HUES48 (cell line): ENCODE data around the gene CILP2.

Experiments
- H3K27ac ChIP-seq: one replicate; pipeline ENCODE4 v1.7.0; 2013; ENCODE audit warnings: low read depth, low read length, inconsistent platforms
- H3K27me3 ChIP-seq: 2 replicates; pipeline ENCODE4 v1.6.1; 2013; ENCODE audit warnings: mild to moderate bottlenecking, low read length; ENCODE audit not compliant: control insufficient read depth, insufficient read depth
- H3K36me3 ChIP-seq: 2 replicates; pipeline ENCODE4 v1.6.1; 2013; ENCODE audit warnings: low read length; ENCODE audit not compliant: control insufficient read depth, insufficient read depth
- H3K4me1 ChIP-seq: 2 replicates; pipeline ENCODE4 v1.6.1; 2013; ENCODE audit warnings: mild to moderate bottlenecking, low read length; ENCODE audit not compliant: control insufficient read depth, insufficient read depth
- H3K4me3 ChIP-seq: 2 replicates; pipeline ENCODE4 v1.5.1; 2013; ENCODE audit warnings: mild to moderate bottlenecking, low read depth, low read length
- H3K9ac ChIP-seq: 2 replicates; pipeline ENCODE4 v1.6.1; 2013; ENCODE audit warnings: mild to moderate bottlenecking, low read depth, low read length, moderate library complexity
- H3K9me3 ChIP-seq: 2 replicates; pipeline ENCODE4 v1.6.1; 2013; ENCODE audit warnings: low read length; ENCODE audit not compliant: control insufficient read depth, insufficient read depth

CILP2 gene

DNA sequence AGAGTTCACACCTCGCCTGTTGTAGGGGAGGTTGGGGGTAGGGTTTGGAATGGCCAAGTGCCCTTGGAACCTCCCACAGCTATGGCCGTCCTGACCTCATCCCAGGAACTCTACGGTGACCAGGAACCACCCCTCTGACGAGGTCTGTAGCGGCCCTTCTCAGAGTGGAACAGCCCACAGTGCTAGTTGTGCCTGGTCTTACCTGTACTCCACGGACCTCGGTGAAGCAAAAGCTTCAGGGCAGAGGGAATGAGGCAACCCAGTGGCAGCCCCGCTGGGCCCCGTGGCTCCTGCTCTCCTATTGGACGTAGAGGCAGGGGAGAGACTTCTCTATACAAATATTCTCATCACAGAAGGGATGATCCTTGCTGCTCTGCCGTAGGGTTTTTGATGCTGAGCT, 29.8 kb upstream of the CILP2 start:
- H3K27me3 ChIP-seq = no peaks in the 10 kb centered on the region
- no peaks in the 10 kb centered on the region for H3K4me1 ChIP-seq
- H3K4me3 ChIP-seq = no peak overlapping the region
- no peak overlapping the region for H3K27ac ChIP-seq
- no peaks in the 10 kb centered on the region for H3K9me3 ChIP-seq
- H3K36me3 ChIP-seq = peaks cover 45% of the 10 kb centered on the region
- H3K9ac ChIP-seq = no peak overlapping the region

DNA sequence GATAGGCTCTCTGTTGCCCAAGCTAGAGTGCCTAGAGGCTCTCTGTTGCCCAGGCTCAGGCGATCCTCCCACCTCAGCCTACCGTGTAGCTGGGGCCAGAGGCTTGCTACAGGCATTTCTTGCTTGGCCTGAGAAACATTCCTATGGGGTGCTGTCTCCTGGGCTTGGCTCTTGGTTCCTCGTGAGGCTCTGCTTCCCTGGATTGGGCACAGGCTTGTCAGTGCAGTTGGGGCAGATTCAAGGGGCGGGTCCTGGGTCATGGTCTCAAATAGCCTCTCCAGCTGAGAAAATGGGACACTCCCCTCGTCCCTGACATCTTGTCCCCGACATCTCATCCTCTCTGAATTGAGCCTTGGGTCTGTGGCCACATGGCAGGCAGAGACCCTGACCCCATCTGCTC, 27.6 kb upstream of the CILP2 start:
- H3K9ac ChIP-seq = no peak overlapping the region
- no peak overlapping the region for H3K4me3 ChIP-seq
- H3K36me3 ChIP-seq = peaks cover 23% of the 10 kb centered on the region
- no peaks in the 10 kb centered on the region for H3K27me3 ChIP-seq
- H3K9me3 ChIP-seq = no peaks in the 10 kb centered on the region
- H3K27ac ChIP-seq = peak overlapping the region; percentile 12
- H3K4me1 ChIP-seq = no peaks in the 10 kb centered on the region; the same call in 1 of the 2 replicates

- no peak overlapping the region for H3K27ac ChIP-seq
- no peak overlapping the region for H3K9ac ChIP-seq
- H3K36me3 ChIP-seq = no peaks in the 10 kb centered on the region
- no peaks in the 10 kb centered on the region; the same call in 1 of the 2 replicates for H3K4me1 ChIP-seq
- H3K27me3 ChIP-seq = no peaks in the 10 kb centered on the region
- H3K9me3 ChIP-seq = no peaks in the 10 kb centered on the region
- no peak overlapping the region for H3K4me3 ChIP-seq
Observed at GRCh38 chr19:19513682-19514081, 24.4 kb upstream of the CILP2 start.

DNA sequence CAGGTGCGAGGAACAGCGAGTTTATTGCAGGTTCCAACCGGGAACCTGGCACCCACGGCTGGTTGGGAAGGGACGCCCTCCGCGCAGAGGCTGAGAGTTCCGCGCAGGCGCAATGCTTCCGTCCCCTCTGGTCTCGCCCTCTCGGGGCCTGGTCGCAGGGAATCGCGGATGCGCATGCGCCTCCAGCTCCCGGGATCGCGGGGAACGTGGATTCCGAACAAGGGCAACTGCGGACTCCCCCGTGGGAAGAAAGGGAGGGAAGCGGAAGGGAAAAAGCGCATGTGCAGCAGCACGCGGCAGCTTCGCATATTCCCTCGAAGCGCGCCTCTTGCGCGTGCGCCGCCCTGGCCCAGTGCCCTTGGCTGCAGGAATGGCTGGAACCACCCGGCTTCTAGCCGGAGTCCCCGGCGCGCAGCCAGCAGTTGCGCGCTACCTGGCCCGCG, 23.8 kb upstream of the CILP2 start:
- Histone ChIP-seq H3K36me3 (peaks cover 3% of the 10 kb centered on the region), H3K9ac (no peak overlapping the region), H3K27ac (no peak overlapping the region), H3K9me3 (no peaks in the 10 kb centered on the region), H3K27me3 (no peaks in the 10 kb centered on the region), H3K4me1 (no peaks in the 10 kb centered on the region; the same call in 1 of the 2 replicates), H3K4me3 (no peak overlapping the region)

DNA sequence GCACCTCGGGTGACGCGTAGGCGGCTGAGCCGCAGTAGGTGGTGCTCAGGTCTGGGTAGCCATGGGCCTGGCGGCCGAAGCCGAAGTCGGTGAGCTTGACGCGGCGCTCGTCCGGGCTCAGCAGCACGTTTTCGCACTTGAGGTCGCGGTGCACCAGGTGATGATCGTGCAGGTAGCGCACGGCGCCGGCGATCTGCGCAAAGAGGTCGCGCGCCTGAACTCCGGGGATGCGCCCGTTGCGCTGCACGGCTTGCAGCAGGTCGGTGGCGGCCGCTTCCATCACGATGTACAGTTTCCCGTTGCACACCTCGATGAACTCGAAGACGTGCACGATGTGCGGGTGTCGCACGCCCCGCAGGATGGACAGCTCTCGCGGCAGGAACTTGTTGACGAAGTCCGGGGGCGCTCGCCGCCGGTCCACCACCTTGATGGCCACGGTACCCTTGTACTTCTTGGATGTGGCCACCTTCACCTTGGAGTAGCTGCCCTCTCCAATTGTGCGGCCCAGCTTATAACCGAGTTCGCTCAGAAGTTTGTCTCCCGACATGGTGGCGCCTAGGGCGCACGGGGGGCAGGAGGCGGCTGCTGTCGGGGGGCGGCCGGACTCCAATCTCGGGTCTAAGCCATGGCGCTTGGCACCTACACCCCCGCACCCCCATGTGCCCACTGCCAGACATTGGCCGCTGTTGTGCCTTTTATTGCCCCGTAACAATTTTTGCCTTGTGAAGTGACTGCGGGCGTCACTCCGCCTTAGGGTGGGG, 23.0 kb upstream of the CILP2 start, which contains the start of gene TSSK6:
TSS of gene TSSK6 (minus strand) at position 668 of the 761 bp plus-strand sequence. CDS start at position 547, 121 bp downstream.
- H3K36me3 ChIP-seq = peaks cover 10% of the 10 kb centered on the region
- no peaks in the 10 kb centered on the region for H3K9me3 ChIP-seq
- peak within 1 kb of the TSS; percentile 82 for H3K9ac ChIP-seq
- H3K4me1 ChIP-seq = no peaks in the 10 kb centered on the region; the same call in 1 of the 2 replicates
- no peaks in the 10 kb centered on the region for H3K27me3 ChIP-seq
- peak within 1 kb of the TSS; percentile 87 for H3K27ac ChIP-seq
- H3K4me3 ChIP-seq = peak within 1 kb of the TSS; percentile 83

DNA sequence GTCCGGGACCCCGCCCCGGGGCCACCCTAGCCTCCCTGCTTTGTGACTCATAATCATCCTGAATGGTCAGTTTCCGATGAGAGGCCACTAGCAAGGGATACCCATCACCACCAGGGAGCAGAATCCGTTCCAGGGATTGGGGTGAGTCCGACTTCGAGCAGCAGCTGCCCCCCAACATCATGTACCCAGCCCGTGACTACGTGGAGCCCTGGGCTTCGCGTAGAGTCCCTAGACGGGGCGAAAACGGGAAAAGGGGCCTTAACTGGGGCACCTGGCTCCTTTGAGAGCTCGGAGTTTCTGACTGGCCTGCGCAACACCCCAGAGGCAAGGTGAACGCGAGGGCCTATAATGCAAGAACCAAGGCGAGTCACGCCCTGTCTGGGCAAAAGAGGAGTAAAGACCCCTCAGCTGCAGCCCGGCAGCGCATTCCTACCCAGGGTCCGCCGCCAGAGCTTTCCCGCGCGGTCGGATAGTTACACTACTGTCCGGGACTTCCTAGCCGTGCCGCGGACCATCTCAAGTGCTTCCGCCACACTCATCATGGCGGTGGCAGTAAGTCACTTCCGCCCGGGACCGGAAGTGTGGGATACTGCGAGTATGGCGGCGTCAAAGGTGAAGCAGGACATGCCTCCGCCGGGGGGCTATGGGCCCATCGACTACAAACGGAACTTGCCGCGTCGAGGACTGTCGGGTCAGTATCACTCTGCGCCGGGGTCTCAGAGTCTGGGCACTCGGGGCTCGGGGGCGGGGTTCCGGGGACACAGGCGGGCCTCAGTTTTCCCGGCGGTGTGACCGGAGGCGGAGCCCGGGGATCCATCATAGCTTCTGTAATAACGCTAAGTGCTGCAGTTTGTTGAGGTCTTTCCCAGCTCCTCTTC, 22.2 kb upstream of the CILP2 start, which contains the start of gene NDUFA13:
TSS of gene NDUFA13 (plus strand) at position 584 of the 878 bp plus-strand sequence. CDS start at position 598, 14 bp downstream.
- H3K9me3 ChIP-seq = no peaks in the 10 kb centered on the region
- peak within 1 kb of the TSS; percentile 87 for H3K27ac ChIP-seq
- no peaks in the 10 kb centered on the region for H3K27me3 ChIP-seq
- H3K36me3 ChIP-seq = peaks cover 18% of the 10 kb centered on the region
- peak within 1 kb of the TSS; percentile 82 for H3K9ac ChIP-seq
- H3K4me1 ChIP-seq = no peaks in the 10 kb centered on the region; the same call in 1 of the 2 replicates
- peak within 1 kb of the TSS; percentile 83 for H3K4me3 ChIP-seq

DNA sequence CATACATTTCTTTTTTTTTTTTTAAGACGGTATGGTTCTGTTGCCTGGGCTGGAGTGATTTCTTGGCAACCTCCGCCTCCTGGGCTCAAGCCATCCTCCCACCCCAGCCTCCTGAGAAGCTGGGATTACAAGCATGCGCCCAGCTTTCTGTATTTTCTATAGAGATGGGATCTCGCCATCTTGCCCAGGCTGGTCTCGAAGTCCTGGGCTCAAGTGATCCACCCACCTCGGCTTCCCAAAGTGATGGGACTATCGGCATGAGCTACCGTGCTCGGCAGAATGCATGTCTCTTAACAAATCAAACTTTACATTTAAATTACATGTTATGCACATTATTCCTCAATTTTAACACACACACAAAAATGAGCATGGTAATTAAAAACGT, 20.8 kb upstream of the CILP2 start:
- H3K4me1 ChIP-seq = no peaks in the 10 kb centered on the region; the same call in 1 of the 2 replicates
- H3K9ac ChIP-seq = no peak overlapping the region
- H3K27ac ChIP-seq = no peak overlapping the region
- peaks cover 3% of the 10 kb centered on the region; the same call in 1 of the 2 replicates for H3K9me3 ChIP-seq
- no peaks in the 10 kb centered on the region for H3K27me3 ChIP-seq
- peak overlapping the region; percentile 83 for H3K4me3 ChIP-seq
- H3K36me3 ChIP-seq = peaks cover 19% of the 10 kb centered on the region

DNA sequence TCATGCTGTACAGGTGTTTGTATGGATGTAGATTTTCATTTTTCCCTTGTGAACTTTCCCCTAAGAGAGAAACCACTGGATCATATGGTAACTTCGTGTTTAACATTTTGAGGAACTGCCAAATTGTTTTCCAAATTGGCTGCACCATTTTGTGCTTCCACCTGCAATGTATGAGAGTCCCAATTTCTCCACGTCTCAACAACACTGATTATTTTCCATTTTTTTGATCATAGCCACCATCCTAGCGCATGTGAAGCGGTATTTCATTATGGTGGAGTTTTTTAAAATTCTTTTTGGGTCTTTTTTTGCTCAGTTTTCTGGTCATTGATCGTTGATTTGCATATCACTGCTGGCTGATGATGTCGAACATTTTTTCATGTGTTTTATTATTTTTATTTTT, 17.1 kb upstream of the CILP2 start:
- Histone ChIP-seq H3K9ac (no peak overlapping the region), H3K9me3 (peaks cover 3% of the 10 kb centered on the region; the same call in 1 of the 2 replicates), H3K4me3 (no peak overlapping the region), H3K27ac (no peak overlapping the region), H3K36me3 (peaks cover 33% of the 10 kb centered on the region), H3K4me1 (no peaks in the 10 kb centered on the region), H3K27me3 (no peaks in the 10 kb centered on the region)

- peaks cover 3% of the 10 kb centered on the region; the same call in 1 of the 2 replicates for H3K9me3 ChIP-seq
- no peaks in the 10 kb centered on the region for H3K27me3 ChIP-seq
- H3K4me1 ChIP-seq = no peaks in the 10 kb centered on the region
- H3K36me3 ChIP-seq = peaks cover 53% of the 10 kb centered on the region
- H3K9ac ChIP-seq = no peak overlapping the region
- H3K4me3 ChIP-seq = no peak overlapping the region
- no peak overlapping the region for H3K27ac ChIP-seq
Observed at GRCh38 chr19:19523177-19523576, 14.9 kb upstream of the CILP2 start.

GRCh38 chr19:19524053-19524452, 14.0 kb upstream of the CILP2 start:
- H3K4me1 ChIP-seq = no peaks in the 10 kb centered on the region
- peaks cover 54% of the 10 kb centered on the region for H3K36me3 ChIP-seq
- H3K9me3 ChIP-seq = peaks cover 3% of the 10 kb centered on the region; the same call in 1 of the 2 replicates
- no peak overlapping the region for H3K27ac ChIP-seq
- H3K27me3 ChIP-seq = no peaks in the 10 kb centered on the region
- H3K4me3 ChIP-seq = no peak overlapping the region
- H3K9ac ChIP-seq = no peak overlapping the region
